Measurements from ENCODE around the gene VEPH1. TPM values are rescaled to one million over a fixed set of nuclear protein-coding genes. Genes with fewer than 3 reads are reported as not detected.

The VEPH1 gene
- polyA plus RNA-seq, 2 of the 4 experiments (the other 2 are of a cell fraction) = 0.04 to 0.16 TPM

DNA sequence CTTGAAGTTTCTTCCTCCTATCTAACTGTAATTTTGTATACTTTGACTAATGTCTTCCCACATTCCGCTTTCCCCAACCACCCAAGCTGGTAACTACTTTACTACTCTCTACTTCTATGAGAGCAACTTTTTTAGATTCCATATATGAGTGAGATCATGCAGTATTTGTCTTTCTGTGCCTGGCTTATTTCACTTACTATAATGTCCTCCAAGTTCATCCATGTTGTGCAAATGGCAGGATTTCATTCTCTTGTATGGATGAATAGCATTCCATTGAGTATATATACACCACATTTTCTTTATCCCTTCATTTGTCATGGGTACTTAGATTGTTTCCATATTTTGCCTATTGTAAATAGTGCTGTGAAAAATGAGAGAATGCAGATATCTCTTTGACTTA lies 264.8 kb downstream of the VEPH1 start:
- ATAC-seq (no peak), DNase-seq (ENCODE audit: low read depth in 1 of 2, low spot score in 1 of 2) (no peak), FAIRE-seq (no peak)
- CTCF ChIA-PET = no interaction called here
- Histone ChIP-seq H3K27ac (no peak overlapping the region), H3K9me3 (no peaks in the 10 kb centered on the region), H3K4me1 (no peaks in the 10 kb centered on the region), H3K4me3 (no peak overlapping the region), H3K4me2 (no peak overlapping the region)
- WGBS (ENCODE audit: missing lambda C conversion rate) = 84% methylated on average over 1 of the region's 1 CpG
- POLR2A ChIA-PET = no interaction called here
- TF ChIP-seq RFX5 (IDR thresholded peaks at IDR 0.05) (no peak), RAD21 (conservative IDR thresholded peaks at IDR 0.05 in 1 of 2, IDR thresholded peaks at IDR 0.05 in 1 of 2) (no peak), ZNF302 (CRISPR knock-in tag; IDR thresholded peaks at IDR 0.05) (no peak), JUNB (IDR thresholded peaks at IDR 0.05) (no peak), HDAC2 (IDR thresholded peaks at IDR 0.05) (no peak), POLR2AphosphoS2 (conservative IDR thresholded peaks at IDR 0.05; ENCODE audit: low read length) (no peak)
- TF ChIP-seq, protein P1, sequence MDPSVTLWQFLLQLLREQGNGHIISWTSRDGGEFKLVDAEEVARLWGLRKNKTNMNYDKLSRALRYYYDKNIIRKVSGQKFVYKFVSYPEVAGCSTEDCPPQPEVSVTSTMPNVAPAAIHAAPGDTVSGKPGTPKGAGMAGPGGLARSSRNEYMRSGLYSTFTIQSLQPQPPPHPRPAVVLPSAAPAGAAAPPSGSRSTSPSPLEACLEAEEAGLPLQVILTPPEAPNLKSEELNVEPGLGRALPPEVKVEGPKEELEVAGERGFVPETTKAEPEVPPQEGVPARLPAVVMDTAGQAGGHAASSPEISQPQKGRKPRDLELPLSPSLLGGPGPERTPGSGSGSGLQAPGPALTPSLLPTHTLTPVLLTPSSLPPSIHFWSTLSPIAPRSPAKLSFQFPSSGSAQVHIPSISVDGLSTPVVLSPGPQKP (IDR thresholded peaks at IDR 0.05; ENCODE audit: low read depth, low read length) = no peak
- TF ChIP-seq, protein P2, sequence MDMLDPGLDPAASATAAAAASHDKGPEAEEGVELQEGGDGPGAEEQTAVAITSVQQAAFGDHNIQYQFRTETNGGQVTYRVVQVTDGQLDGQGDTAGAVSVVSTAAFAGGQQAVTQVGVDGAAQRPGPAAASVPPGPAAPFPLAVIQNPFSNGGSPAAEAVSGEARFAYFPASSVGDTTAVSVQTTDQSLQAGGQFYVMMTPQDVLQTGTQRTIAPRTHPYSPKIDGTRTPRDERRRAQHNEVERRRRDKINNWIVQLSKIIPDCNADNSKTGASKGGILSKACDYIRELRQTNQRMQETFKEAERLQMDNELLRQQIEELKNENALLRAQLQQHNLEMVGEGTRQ (IDR thresholded peaks at IDR 0.05) = no peak

DNA sequence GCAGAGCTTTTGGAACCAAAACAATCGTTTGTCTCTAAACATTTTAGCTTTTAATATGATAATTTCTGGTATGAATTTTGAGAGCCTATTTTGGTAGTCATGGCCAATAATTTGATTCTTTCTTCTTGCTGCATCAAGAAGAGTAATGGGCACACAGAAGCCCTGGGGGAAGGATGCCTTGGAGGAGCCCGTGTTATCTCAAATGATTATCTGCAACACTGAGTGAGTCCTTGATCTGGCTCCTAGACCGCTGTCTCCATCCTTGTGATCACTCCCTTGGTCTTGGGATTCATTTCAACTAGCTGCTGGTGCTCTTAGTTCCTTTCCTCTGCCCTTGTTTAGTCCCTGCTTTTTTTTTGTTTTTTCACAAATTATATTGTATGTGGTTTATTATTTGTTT lies 265.3 kb downstream of the VEPH1 start:
- no peak overlapping the region for H3K4me2 ChIP-seq
- FAIRE-seq (no peak), DNase-seq (ENCODE audit: low read depth in 1 of 2, low spot score in 1 of 2) (no peak), ATAC-seq (no peak)
- H3K4me3 ChIP-seq = no peak overlapping the region
- TF ChIP-seq NFE2L2 (conservative IDR thresholded peaks at IDR 0.05; ENCODE audit: low read length) = no peak
- TF ChIP-seq HEYL (CRISPR knock-in tag; IDR thresholded peaks at IDR 0.05) = no peak
- TF ChIP-seq, protein P3, sequence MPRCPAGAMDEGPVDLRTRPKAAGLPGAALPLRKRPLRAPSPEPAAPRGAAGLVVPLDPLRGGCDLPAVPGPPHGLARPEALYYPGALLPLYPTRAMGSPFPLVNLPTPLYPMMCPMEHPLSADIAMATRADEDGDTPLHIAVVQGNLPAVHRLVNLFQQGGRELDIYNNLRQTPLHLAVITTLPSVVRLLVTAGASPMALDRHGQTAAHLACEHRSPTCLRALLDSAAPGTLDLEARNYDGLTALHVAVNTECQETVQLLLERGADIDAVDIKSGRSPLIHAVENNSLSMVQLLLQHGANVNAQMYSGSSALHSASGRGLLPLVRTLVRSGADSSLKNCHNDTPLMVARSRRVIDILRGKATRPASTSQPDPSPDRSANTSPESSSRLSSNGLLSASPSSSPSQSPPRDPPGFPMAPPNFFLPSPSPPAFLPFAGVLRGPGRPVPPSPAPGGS (IDR thresholded peaks at IDR 0.05) = no peak
- no peak for TF ChIP-seq MAFK (IDR thresholded peaks at IDR 0.05; ENCODE audit: partially characterized antibody)
- TF ChIP-seq HDAC2 (IDR thresholded peaks at IDR 0.05) = no peak
- no peak for TF ChIP-seq HOXB5 (CRISPR knock-in tag; IDR thresholded peaks at IDR 0.05)
- TF ChIP-seq, protein P4, sequence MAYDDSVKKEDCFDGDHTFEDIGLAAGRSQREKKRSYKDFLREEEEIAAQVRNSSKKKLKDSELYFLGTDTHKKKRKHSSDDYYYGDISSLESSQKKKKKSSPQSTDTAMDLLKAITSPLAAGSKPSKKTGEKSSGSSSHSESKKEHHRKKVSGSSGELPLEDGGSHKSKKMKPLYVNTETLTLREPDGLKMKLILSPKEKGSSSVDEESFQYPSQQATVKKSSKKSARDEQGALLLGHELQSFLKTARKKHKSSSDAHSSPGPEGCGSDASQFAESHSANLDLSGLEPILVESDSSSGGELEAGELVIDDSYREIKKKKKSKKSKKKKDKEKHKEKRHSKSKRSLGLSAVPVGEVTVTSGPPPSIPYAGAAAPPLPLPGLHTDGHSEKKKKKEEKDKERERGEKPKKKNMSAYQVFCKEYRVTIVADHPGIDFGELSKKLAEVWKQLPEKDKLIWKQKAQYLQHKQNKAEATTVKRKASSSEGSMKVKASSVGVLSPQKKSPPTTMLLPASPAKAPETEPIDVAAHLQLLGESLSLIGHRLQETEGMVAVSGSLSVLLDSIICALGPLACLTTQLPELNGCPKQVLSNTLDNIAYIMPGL (CRISPR knock-in tag; IDR thresholded peaks at IDR 0.05; ENCODE audit: borderline replicate concordance) = no peak
- TF ChIP-seq CEBPB (IDR thresholded peaks at IDR 0.05) = no peak
- no peak for TF ChIP-seq CBX2 (IDR thresholded peaks at IDR 0.05; ENCODE audit: borderline replicate concordance, low read depth)
- TF ChIP-seq FOSL2 (IDR thresholded peaks at IDR 0.05) = no peak
- no peak for TF ChIP-seq FOSL2 (CRISPR knock-in tag; IDR thresholded peaks at IDR 0.05)
- TF ChIP-seq TFCP2L1 (CRISPR knock-in tag; IDR thresholded peaks at IDR 0.05) = no peak
- no peak for TF ChIP-seq JUNB (IDR thresholded peaks at IDR 0.05)
- no peak for TF ChIP-seq FOXS1 (CRISPR knock-in tag; IDR thresholded peaks at IDR 0.05)
- no peak for TF ChIP-seq ZFP36 (IDR thresholded peaks at IDR 0.05; ENCODE audit: borderline replicate concordance, partially characterized antibody)
- TF ChIP-seq, protein P1 (IDR thresholded peaks at IDR 0.05; ENCODE audit: low read depth, low read length) = no peak
- TF ChIP-seq, protein P5, sequence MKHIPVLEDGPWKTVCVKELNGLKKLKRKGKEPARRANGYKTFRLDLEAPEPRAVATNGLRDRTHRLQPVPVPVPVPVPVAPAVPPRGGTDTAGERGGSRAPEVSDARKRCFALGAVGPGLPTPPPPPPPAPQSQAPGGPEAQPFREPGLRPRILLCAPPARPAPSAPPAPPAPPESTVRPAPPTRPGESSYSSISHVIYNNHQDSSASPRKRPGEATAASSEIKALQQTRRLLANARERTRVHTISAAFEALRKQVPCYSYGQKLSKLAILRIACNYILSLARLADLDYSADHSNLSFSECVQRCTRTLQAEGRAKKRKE (CRISPR knock-in tag; IDR thresholded peaks at IDR 0.05; ENCODE audit: low read depth) = no peak
- POLR2A ChIA-PET = no interaction called here
- no peaks in the 10 kb centered on the region for H3K9me3 ChIP-seq
- CTCF ChIA-PET = interaction anchor here (0.6 to 1.7 kb wide), 6 partner anchors 17 to 255 kb away, joined by 3 to 4 read pairs (median 4); no protein-coding TSS in a partner anchor
- H3K27ac ChIP-seq = no peak overlapping the region
- no peaks in the 10 kb centered on the region for H3K4me1 ChIP-seq
- 33% methylated on average over 3 of the region's 3 CpGs for WGBS (ENCODE audit: missing lambda C conversion rate)

Data from A549 (cell line).